Retinal pigment epithelial cell (primary cell): ENCODE data around the gene DNAJC11.

ENCODE experiments used
- DNase-seq: peaks from one replicate; pipeline ENCODE4 v3.0.0-alpha.2; 2010; ENCODE audit warnings: low read depth
- H3K4me3 ChIP-seq: 2 replicates; pipeline ENCODE4 v1.5.1; 2011; ENCODE audit warnings: mild to moderate bottlenecking, low read length, control low read depth, moderate library complexity
- CTCF ChIP-seq: conservative IDR thresholded peaks from 2 replicates; pipeline ENCODE4 v1.5.1; 2011; ENCODE audit warnings: low read depth, low read length, control low read depth, inconsistent platforms

DNAJC11 gene

GRCh38 chr1:6695868-6696267, 5.7 kb downstream of the DNAJC11 start:
- no peak overlapping the region for H3K4me3 ChIP-seq
- no peak for TF ChIP-seq CTCF
- no peak for DNase-seq

DNA sequence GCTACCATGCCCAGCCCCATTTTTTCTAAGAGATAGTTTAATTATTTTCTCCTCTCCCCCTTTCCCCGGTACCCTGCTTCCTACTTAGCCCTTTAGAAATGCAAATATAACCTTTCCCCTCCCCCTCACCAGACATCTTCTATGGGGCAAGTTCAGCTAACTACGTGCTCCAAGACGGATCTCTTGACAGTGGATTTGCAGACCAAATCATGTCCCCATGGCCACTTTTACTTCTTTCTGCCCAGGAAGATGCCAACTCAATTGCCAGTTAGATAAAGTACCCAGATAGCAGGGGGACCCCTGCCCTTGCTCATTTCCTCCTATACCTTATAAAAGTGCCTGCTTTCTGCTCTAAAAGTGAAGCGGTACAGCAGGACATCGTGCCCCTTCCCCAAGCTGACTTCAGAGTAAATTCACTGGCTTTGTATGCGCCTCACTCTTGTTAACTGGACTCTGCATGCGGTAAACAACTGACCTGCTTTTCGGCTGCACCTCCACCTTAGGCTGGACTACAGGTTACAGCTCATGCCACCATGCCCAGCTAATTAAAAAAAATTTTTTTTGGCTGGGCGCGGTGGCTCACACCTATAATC, 7.4 kb downstream of the DNAJC11 start:
- DNase-seq, result no peak
- no peak overlapping the region for H3K4me3 ChIP-seq
- no peak for TF ChIP-seq CTCF

GRCh38 chr1:6692956-6693355, 8.7 kb downstream of the DNAJC11 start:
- no peak for DNase-seq
- no peak for TF ChIP-seq CTCF

GRCh38 chr1:6691507-6691906, 10.1 kb downstream of the DNAJC11 start:
- no peak overlapping the region for H3K4me3 ChIP-seq
- no peak for DNase-seq
- no peak for TF ChIP-seq CTCF

More at GRCh38 chr1:6692956-6693355, 8.7 kb downstream of the DNAJC11 start:
- H3K4me3 ChIP-seq, result no peak overlapping the region

DNA sequence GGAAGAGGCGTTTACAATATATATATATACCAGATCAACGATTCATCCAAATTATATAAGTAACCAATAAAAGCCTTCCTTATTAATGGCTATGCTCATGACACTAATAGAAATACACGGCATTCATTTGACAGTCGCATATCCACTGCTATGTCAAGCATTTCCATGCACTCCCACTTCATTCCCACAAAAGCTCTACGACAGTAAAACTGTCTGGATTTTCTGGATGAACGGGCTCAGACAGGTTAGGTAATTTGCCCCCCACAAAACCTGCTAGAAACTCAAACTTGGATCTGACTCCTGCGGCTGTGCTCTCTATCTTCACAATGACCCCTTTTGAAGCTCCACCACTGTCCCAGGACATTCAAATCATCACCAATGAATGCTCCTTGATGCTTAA, 11.4 kb downstream of the DNAJC11 start:
- H3K4me3 ChIP-seq, result no peak overlapping the region
- DNase-seq, result no peak
- no peak for TF ChIP-seq CTCF

- no peak for DNase-seq
- H3K4me3 ChIP-seq, result no peak overlapping the region
- TF ChIP-seq CTCF, result no peak
Measured at GRCh38 chr1:6688757-6689156, 12.9 kb downstream of the DNAJC11 start.

DNA sequence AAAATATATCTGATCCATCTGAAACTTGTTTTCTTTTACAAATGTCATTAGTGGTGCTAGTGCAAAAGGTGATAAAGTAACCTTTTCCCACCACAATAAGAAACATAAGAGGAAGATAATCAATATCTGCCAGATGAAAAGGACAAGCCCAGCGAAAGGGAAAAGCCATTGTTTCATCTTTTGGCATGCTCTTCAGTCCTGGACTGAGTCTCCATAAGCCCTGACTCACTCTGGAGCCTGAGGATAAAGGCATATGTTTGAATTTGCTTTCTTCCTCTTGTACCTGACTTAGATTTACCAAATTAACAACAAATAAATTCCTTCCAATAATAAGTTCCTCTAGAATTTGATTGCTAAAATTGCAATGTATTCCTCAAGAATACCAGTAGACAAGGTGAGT, 13.6 kb downstream of the DNAJC11 start:
- H3K4me3 ChIP-seq, result no peak overlapping the region
- DNase-seq, result no peak
- TF ChIP-seq CTCF, result no peak
